Activated CD4-positive, alpha-beta T cell treated with anti-CD3 and anti-CD28 coated beads for 24 hours (primary cell): Measurements from ENCODE around the gene CYFIP1.

Experiments used
- DNase-seq, 2 donors: peaks; one replicate each; pipeline ENCODE4 v3.0.0-alpha.2; 2020; ENCODE audit warnings: low read depth in 2 of 2

CYFIP1 gene

DNA sequence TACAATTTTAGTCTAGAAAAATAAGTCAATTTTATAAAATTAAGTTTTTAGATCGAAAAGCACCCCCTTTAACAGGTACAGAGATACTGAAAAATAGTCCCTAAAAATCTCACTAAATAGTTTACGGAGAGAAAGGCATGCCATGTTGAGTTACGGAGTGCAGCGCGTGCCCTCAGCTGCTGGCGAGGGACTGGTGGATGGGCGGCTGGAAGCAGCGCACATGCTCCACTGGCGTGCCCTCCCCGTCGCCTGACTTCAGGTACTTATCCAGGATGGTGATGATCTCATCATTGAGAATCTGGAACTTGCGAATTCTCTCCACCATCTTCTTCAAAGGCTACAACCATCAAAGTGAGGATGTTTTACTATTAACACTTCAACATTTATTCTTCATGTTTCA, 110.3 kb downstream of the CYFIP1 start:
- DNase-seq = no peak

DNA sequence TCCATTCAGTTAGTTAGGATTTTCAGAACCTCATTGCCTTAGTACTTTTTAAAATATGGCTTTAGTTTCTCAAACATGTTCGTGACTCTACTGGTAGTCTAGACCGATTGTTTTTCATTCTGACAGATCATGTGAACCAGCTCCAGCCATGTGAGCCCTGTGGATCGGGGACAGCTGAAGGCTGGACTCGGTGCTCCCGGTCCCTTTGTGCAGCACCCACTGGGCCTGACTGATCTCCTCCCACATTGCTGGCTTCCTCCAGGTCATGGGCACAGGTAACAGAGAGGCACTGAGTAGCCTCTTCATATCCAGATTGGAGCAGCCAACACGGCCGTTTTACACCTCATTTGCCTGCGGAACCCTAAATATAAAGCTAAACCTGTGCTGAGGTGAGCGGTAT, 111.2 kb downstream of the CYFIP1 start:
- no peak for DNase-seq

- DNase-seq = no peak
Measured at GRCh38 chr15:22868495-22868894, 111.7 kb downstream of the CYFIP1 start.

GRCh38 chr15:22867886-22868285, 112.3 kb downstream of the CYFIP1 start:
- no peak for DNase-seq

GRCh38 chr15:22866079-22866478, 114.1 kb downstream of the CYFIP1 start:
- DNase-seq = no peak

- DNase-seq = no peak
Measured at GRCh38 chr15:22863356-22863755, 116.8 kb downstream of the CYFIP1 start.

DNA sequence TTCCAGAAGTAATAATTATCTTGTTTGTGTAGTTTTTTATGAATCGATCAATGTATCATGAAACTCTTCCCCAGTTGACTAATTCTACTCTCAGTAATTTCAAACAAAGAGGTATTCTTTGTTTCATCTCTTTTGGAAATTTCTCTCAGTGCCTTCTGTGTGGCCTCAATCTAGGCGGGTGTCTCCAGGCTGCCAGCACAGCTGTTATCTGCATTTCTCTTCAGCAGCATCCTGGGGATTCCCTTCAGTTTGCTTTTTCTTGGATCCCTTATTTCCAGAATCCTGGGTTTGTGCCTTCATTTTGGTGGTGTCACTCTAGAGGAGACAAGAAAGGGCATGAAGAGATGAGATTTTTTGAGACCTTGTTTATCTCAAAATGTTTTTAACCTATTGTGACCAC, 119.0 kb downstream of the CYFIP1 start:
- DNase-seq = no peak

DNA sequence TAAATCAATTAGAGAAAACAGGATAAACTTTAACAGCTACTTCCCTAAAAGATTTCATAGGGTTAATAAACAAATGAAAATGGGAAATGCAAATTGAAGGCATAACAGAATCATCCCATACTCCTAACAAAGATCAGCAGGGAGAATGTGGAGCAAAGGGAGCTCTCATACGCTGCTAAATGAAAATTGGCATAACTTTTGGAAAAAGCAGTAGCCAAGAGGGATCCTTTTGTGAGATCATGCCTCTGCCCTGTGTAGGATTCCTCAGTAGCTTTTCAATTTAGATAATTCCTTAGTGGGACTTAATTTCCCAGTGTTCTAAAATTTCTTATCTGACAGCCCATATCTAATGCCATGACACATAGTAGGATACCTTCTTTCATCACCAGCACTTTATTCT, 123.5 kb downstream of the CYFIP1 start:
- DNase-seq = no peak

DNA sequence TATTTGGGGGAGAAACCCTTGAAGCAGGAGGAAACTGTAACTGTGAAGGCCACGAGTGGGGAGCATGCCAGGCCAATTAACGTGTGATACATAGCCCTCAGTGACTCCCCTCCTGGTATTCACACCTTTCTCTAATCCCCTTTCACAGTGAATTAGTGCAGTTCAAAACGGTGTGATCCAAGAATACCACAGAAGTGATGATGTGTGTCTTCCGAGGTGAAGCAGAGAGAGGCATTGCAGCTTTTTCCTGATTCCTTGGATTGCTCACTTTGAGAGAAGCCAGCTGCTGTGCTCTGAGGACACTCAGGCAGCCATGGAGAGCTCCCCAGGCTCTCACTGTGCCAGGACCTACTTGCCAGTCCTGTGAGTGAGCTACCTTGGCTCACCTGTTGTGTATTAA, 124.4 kb downstream of the CYFIP1 start:
- no peak for DNase-seq

GRCh38 chr15:22851513-22851912, 128.7 kb downstream of the CYFIP1 start:
- DNase-seq = no peak

DNA sequence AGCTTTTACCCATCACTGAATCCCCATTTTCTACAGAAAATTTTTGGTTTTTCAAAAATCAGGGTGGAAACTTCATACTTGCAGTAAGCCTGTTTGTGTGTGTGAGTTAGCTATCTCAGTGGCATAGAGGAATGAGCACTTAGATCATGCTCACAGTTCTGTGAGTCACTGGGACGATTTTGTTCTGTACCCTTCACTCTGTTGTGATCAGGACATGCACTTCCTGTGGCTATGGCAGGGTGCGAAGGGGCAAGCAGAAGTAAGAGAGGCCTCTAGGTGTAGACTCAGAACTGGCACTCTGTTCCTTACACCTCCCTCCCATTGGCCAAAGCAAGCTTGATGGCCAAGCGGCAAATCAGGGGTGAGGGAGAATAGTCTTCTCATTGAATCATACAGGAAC, 130.1 kb downstream of the CYFIP1 start:
- DNase-seq = no peak

GRCh38 chr15:22846073-22846472, 134.1 kb downstream of the CYFIP1 start:
- no peak for DNase-seq

- DNase-seq = no peak
Measured at GRCh38 chr15:22845289-22845900, 134.8 kb downstream of the CYFIP1 start.

- no peak for DNase-seq
Measured at GRCh38 chr15:22844421-22845288, 135.5 kb downstream of the CYFIP1 start.

DNA sequence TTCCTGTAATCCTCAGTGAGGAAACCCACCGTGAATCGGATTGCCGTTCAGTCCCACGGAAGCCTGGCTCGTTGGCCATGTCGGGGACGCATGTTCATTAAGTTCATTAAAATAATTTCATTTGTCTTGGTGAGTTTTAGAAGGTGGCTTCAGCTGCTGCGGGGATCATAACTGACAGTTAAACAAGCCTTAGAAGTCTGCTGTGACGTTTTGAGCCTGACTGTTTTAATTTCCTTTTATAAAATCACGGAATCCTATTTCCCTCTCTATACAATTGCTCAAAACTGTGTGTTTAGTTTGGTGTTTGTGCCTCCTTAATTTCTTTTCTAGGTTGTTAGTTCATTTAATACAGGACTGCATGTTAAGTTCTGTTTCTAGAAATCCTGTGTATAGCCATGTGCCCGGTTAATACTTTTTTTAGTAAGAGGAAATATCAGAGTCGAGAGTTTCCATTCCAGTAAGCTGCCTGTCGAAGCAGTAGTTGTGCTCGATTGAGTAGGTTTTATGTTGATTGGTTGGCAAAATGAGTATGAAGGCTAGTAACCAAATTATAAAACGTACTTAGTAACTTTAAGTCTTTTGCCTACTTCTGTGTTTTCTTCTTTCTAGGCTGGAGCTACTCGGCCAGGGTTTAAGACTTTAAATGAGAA, 141.0 kb downstream of the CYFIP1 start:
- no peak for DNase-seq

DNA sequence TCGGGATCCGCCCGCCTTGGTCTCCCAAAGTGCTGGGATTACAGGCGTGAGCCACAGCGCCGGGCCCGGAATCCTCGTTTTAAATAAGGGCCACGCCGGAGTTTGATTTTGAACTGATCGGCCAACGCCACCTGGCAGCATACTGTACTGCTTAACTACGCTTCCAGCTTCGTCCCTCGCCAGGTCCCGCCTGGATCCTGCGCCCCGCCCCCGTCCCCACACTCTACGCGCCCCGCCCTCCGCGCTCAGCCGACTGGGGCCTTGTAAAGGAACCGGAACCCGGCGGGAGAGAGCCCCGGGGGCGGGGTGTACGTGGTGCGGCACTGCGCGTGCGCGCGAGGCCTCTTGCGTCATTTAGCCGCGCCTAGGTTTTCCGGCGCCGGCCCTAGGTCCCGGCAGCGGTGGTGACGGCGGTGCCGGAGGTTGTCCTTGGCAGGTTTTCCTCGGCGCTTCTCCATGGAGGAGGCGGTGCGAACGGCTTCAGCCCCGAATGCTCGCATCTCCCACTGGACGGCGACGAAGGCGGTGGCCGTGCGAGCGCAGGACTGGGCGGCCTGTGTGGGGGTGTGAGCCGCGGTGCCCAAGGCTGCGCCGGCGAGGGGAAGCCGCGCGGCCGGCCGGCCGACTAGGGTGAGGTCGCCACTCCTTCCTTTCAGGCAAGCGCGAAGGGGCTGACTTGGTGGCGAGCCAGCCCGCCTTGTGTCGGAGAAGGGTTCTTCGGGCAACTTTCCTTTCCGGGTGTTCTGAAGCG, 141.7 kb downstream of the CYFIP1 start, which contains the start of gene NIPA2:
TSS of gene NIPA2 (plus strand) at position 375 of the 751 bp plus-strand sequence. CDS start 13,066 bp downstream, outside the sequence.
- DNase-seq = peak; percentile 98 to 99

- no peak for DNase-seq
Measured at GRCh38 chr15:22831473-22831872, 148.7 kb downstream of the CYFIP1 start.

- no peak for DNase-seq
Measured at GRCh38 chr15:22827125-22827524, 153.0 kb downstream of the CYFIP1 start.

GRCh38 chr15:22823495-22824128, 156.6 kb downstream of the CYFIP1 start:
- no peak for DNase-seq

DNA sequence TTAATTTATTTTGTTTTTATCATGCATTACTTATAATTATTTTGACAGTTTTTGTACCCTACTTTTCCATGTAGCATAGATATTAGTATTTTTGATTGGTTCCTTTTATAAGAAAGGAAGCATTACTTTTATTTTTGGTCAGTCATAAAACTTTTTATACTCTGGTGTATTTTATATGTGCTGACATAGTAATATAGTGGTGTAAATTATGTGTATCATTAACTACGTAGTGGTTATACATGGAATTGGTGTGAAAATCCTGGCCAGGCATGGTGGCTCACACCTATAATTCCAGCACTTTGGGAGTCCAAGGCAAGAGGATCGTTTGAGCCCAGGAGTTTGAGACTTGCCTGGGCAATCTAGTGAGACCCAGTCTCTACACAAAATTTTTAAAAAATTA, 160.5 kb downstream of the CYFIP1 start:
- DNase-seq = no peak
